Fibroblast of lung (primary cell): Measurements from ENCODE around the gene ERICH6B. TPM values are rescaled to one million over a fixed set of nuclear protein-coding genes. Genes with fewer than 3 reads are reported as not detected.

Experiments used
- DNase-seq, 2 donors: peaks; one replicate each; pipeline versions ENCODE4 v3.0.0 to v3.0.0-alpha.2; 2010; ENCODE audit warnings: low read depth in 2 of 2
- H2AFZ ChIP-seq: 2 replicates; pipeline ENCODE4 v1.5.1; 2012; ENCODE audit warnings: low read length, control low read depth, inconsistent platforms
- H3K27ac ChIP-seq: 2 replicates; pipeline ENCODE4 v1.5.1; 2011; ENCODE audit warnings: low read length, control low read depth; ENCODE audit not compliant: insufficient read depth
- H3K27me3 ChIP-seq: 2 replicates; pipeline ENCODE4 v1.5.1; 2011; ENCODE audit warnings: mild to moderate bottlenecking, low read length; ENCODE audit not compliant: control insufficient read depth, insufficient read depth
- H3K36me3 ChIP-seq: 2 replicates; pipeline ENCODE4 v1.5.1; 2011; ENCODE audit warnings: low read length; ENCODE audit not compliant: control insufficient read depth, insufficient read depth
- H3K4me1 ChIP-seq: 2 replicates; pipeline ENCODE4 v1.5.1; 2011; ENCODE audit warnings: low read length; ENCODE audit not compliant: control insufficient read depth, insufficient read depth; ENCODE audit errors: extremely low read depth
- H3K4me2 ChIP-seq: 2 replicates; pipeline ENCODE4 v1.5.1; 2011; ENCODE audit warnings: low read length, control low read depth; ENCODE audit not compliant: insufficient read depth; ENCODE audit errors: extremely low read depth
- H3K4me3 ChIP-seq, 4 experiments: fragments of 200-600 bp in 1 of 4; sonication (generic) in 1 of 4; replicated peaks in 1 of 4; 2 replicates each; pipeline ENCODE4 v1.5.1; 2011 to 2016; ENCODE audit warnings: low read length in 4 of 4, low read depth in 3 of 4, mild to moderate bottlenecking in 3 of 4, control low read depth in 2 of 4, inconsistent platforms in 1 of 4, mixed read lengths in 1 of 4; ENCODE audit not compliant: insufficient read depth in 1 of 4; ENCODE audit errors: control extremely low read depth in 1 of 4
- H3K79me2 ChIP-seq: 2 replicates; pipeline ENCODE4 v1.5.1; 2012; ENCODE audit warnings: mild to moderate bottlenecking, low read length, inconsistent platforms; ENCODE audit not compliant: control insufficient read depth, insufficient read depth
- H3K9ac ChIP-seq: 2 replicates; pipeline ENCODE4 v1.5.1; 2011; ENCODE audit warnings: mild to moderate bottlenecking, low read length, control low read depth; ENCODE audit not compliant: insufficient read depth
- H3K9me3 ChIP-seq: 2 replicates; pipeline ENCODE4 v1.5.1; 2012; ENCODE audit warnings: low read depth, low read length; ENCODE audit not compliant: control insufficient read depth, insufficient read depth
- H4K20me1 ChIP-seq: 2 replicates; pipeline ENCODE4 v1.5.1; 2011; ENCODE audit warnings: low read length; ENCODE audit not compliant: control insufficient read depth, insufficient read depth; ENCODE audit errors: extremely low read depth
- CTCF ChIP-seq, 2 donors: IDR thresholded peaks in 1 of 2; conservative IDR thresholded peaks in 1 of 2; 1 replicate in 1 of 2; 2 replicates in 1 of 2; pipeline ENCODE4 v1.5.1; 2011 to 2012; ENCODE audit warnings: low read length in 2 of 2, control low read depth in 1 of 2, inconsistent platforms in 1 of 2, low read depth in 1 of 2, mild to moderate bottlenecking in 1 of 2
- EZH2 ChIP-seq: IDR thresholded peaks from 2 replicates; pipeline ENCODE4 v1.5.1; 2012; ENCODE audit warnings: low read length, control low read depth, mild to moderate bottlenecking; ENCODE audit errors: missing control alignments
- polyA plus RNA-seq, 2 donors: library from polyadenylated mRNA; depleted of rRNA in 1 of 2; stranded (reverse) in 1 of 2; unstranded in 1 of 2; fragments of >200 nt; gene quantifications; 2 replicates each; pipeline ENCODE4 v1.2.1, GENCODE V29; 2011 to 2012; ENCODE audit warnings: missing spikeins in 1 of 2
- total RNA-seq: library from RNA; depleted of rRNA; stranded (reverse); fragments of >200 nt; gene quantifications from 2 replicates; pipeline ENCODE4 v1.2.1, GENCODE V29; 2014

Gene ERICH6B
- total and polyA plus RNA-seq, 2 donors (not counting 1 experiment from before 2014, with no cell fraction given) = not detected

GRCh38 chr13:45575146-45575829 lies 40.3 kb downstream of the ERICH6B start:
- Histone ChIP-seq H3K27me3 (peaks cover 3% of the 10 kb centered on the region), H2AFZ (no peak overlapping the region), H3K27ac (no peak overlapping the region), H3K36me3 (no peaks in the 10 kb centered on the region), H3K9me3 (no peaks in the 10 kb centered on the region), H3K9ac (no peak overlapping the region), H3K4me1 (no peaks in the 10 kb centered on the region), H4K20me1 (no peaks in the 10 kb centered on the region), H3K4me2 (no peak overlapping the region), H3K79me2 (no peaks in the 10 kb centered on the region), H3K4me3 (no peak overlapping the region)
- TF ChIP-seq EZH2 (no peak), CTCF (conservative IDR thresholded peaks at IDR 0.05 in 1 of 2, IDR thresholded peaks at IDR 0.05 in 1 of 2; ENCODE audit: low read depth in 1 of 2, low read length in 2 of 2) (no peak)
- no peak for DNase-seq

- H2AFZ ChIP-seq = no peak overlapping the region
- no peak overlapping the region for H3K9ac ChIP-seq
- no peaks in the 10 kb centered on the region for H3K36me3 ChIP-seq
- H3K4me2 ChIP-seq = no peak overlapping the region
- no peak overlapping the region for H3K27ac ChIP-seq
- H3K79me2 ChIP-seq = no peaks in the 10 kb centered on the region
- no peak for DNase-seq
- no peaks in the 10 kb centered on the region for H3K4me1 ChIP-seq
- H4K20me1 ChIP-seq = no peaks in the 10 kb centered on the region
- TF ChIP-seq CTCF (conservative IDR thresholded peaks at IDR 0.05 in 1 of 2, IDR thresholded peaks at IDR 0.05 in 1 of 2; ENCODE audit: low read depth in 1 of 2, low read length in 2 of 2) (no peak), EZH2 (no peak)
- no peak overlapping the region for H3K4me3 ChIP-seq
- no peaks in the 10 kb centered on the region for H3K9me3 ChIP-seq
- H3K27me3 ChIP-seq = no peaks in the 10 kb centered on the region
Observed at GRCh38 chr13:45565331-45565730, 50.2 kb downstream of the ERICH6B start.

- Histone ChIP-seq H3K27me3 (no peaks in the 10 kb centered on the region), H3K27ac (no peak overlapping the region), H3K9ac (no peak overlapping the region), H3K9me3 (no peaks in the 10 kb centered on the region), H3K4me3 (no peak overlapping the region), H4K20me1 (no peaks in the 10 kb centered on the region), H3K36me3 (no peaks in the 10 kb centered on the region), H2AFZ (no peak overlapping the region), H3K79me2 (no peaks in the 10 kb centered on the region), H3K4me2 (no peak overlapping the region), H3K4me1 (no peaks in the 10 kb centered on the region)
- DNase-seq = peak; percentile 67 to 81
- TF ChIP-seq EZH2 (no peak), CTCF (conservative IDR thresholded peaks at IDR 0.05 in 1 of 2, IDR thresholded peaks at IDR 0.05 in 1 of 2; ENCODE audit: low read depth in 1 of 2, low read length in 2 of 2) (no peak)
Observed at GRCh38 chr13:45564133-45564776, 51.3 kb downstream of the ERICH6B start.
